ENCODE measurements around the gene M1AP. TPM values are rescaled to one million over a fixed set of nuclear protein-coding genes. Genes with fewer than 3 reads are reported as not detected.

M1AP gene
- total RNA-seq = not detected

- ATAC-seq (replicated peaks in 1 of 2) (peak; percentile 43 to 58), DNase-seq (peak in 1 of 2 donors; percentile 32)
- H3K27me3 Mint-ChIP-seq (ENCODE audit: low read depth) = peaks cover 42% of the 10 kb centered on the region
- H3K4me3 Mint-ChIP-seq = peak within 1 kb of the TSS; percentile 27 to 41
- H3K27ac Mint-ChIP-seq = no peak within 1 kb of the TSS
- peaks cover 0 to 1% of the 10 kb centered on the region in 2 donors for H3K9me3 Mint-ChIP-seq
- H3K36me3 Mint-ChIP-seq (ENCODE audit: insufficient read depth in 2 of 2) = peaks cover 0 to 2% of the 10 kb centered on the region in 2 donors
- peaks cover 5% of the 10 kb centered on the region for H3K4me1 Mint-ChIP-seq (ENCODE audit: low read depth)
Observed at GRCh38 chr2:74648009-74648443, at the start of gene M1AP. TSS of gene M1AP (minus strand) at chr2:74648330. CDS start at chr2:74640275, 8,055 bp downstream.

GRCh38 chr2:74696829-74697228, 48.7 kb upstream of the M1AP start:
- Mint-ChIP-seq H3K4me1 (ENCODE audit: low read depth) (no peaks in the 10 kb centered on the region), H3K36me3 (ENCODE audit: insufficient read depth in 2 of 2) (no peaks in the 10 kb centered on the region), H3K4me3 (no peak overlapping the region), H3K9me3 (no peaks in the 10 kb centered on the region), H3K27me3 (ENCODE audit: low read depth) (no peaks in the 10 kb centered on the region), H3K27ac (no peak overlapping the region)
- no peak for DNase-seq
- no peak for ATAC-seq (replicated peaks in 1 of 2)

- Mint-ChIP-seq H3K36me3 (ENCODE audit: insufficient read depth in 2 of 2) (no peaks in the 10 kb centered on the region), H3K4me1 (ENCODE audit: low read depth) (no peaks in the 10 kb centered on the region), H3K4me3 (no peak overlapping the region), H3K27ac (no peak overlapping the region), H3K9me3 (no peaks in the 10 kb centered on the region), H3K27me3 (ENCODE audit: low read depth) (no peaks in the 10 kb centered on the region)
- ATAC-seq (replicated peaks in 1 of 2) (no peak), DNase-seq (no peak)
Observed at GRCh38 chr2:74695663-74696062, 47.5 kb upstream of the M1AP start.

- Mint-ChIP-seq H3K27me3 (ENCODE audit: low read depth) (no peaks in the 10 kb centered on the region), H3K27ac (no peak overlapping the region), H3K4me1 (ENCODE audit: low read depth) (no peaks in the 10 kb centered on the region), H3K4me3 (no peak overlapping the region), H3K9me3 (no peaks in the 10 kb centered on the region), H3K36me3 (ENCODE audit: insufficient read depth in 2 of 2) (no peaks in the 10 kb centered on the region)
- no peak for ATAC-seq (replicated peaks in 1 of 2)
- DNase-seq = no peak
Observed at GRCh38 chr2:74694281-74694680, 46.2 kb upstream of the M1AP start.

- no peak overlapping the region for H3K4me3 Mint-ChIP-seq
- H3K27ac Mint-ChIP-seq = no peak overlapping the region
- no peak for DNase-seq
- no peak for ATAC-seq (replicated peaks in 1 of 2)
- H3K4me1 Mint-ChIP-seq (ENCODE audit: low read depth) = no peaks in the 10 kb centered on the region
- H3K36me3 Mint-ChIP-seq (ENCODE audit: insufficient read depth in 2 of 2) = no peaks in the 10 kb centered on the region
- H3K27me3 Mint-ChIP-seq (ENCODE audit: low read depth) = no peaks in the 10 kb centered on the region
- H3K9me3 Mint-ChIP-seq = no peaks in the 10 kb centered on the region
Observed at GRCh38 chr2:74693668-74694067, 45.5 kb upstream of the M1AP start.

- H3K4me1 Mint-ChIP-seq (ENCODE audit: low read depth) = no peaks in the 10 kb centered on the region
- H3K9me3 Mint-ChIP-seq = no peaks in the 10 kb centered on the region
- no peak overlapping the region for H3K27ac Mint-ChIP-seq
- ATAC-seq (replicated peaks in 1 of 2) = no peak
- no peak for DNase-seq
- no peaks in the 10 kb centered on the region for H3K36me3 Mint-ChIP-seq (ENCODE audit: insufficient read depth in 2 of 2)
- no peak overlapping the region for H3K4me3 Mint-ChIP-seq
- no peaks in the 10 kb centered on the region for H3K27me3 Mint-ChIP-seq (ENCODE audit: low read depth)
Observed at GRCh38 chr2:74693213-74693612, 45.1 kb upstream of the M1AP start.

- Mint-ChIP-seq H3K27ac (no peak overlapping the region), H3K36me3 (ENCODE audit: insufficient read depth in 2 of 2) (no peaks in the 10 kb centered on the region), H3K27me3 (ENCODE audit: low read depth) (no peaks in the 10 kb centered on the region), H3K9me3 (no peaks in the 10 kb centered on the region), H3K4me3 (no peak overlapping the region), H3K4me1 (ENCODE audit: low read depth) (no peaks in the 10 kb centered on the region)
- ATAC-seq (replicated peaks in 1 of 2) (no peak), DNase-seq (no peak)
Observed at GRCh38 chr2:74691929-74692328, 43.8 kb upstream of the M1AP start.

GRCh38 chr2:74690571-74690970, 42.4 kb upstream of the M1AP start:
- Mint-ChIP-seq H3K27me3 (ENCODE audit: low read depth) (no peaks in the 10 kb centered on the region), H3K4me3 (no peak overlapping the region), H3K27ac (no peak overlapping the region), H3K36me3 (ENCODE audit: insufficient read depth in 2 of 2) (no peaks in the 10 kb centered on the region), H3K9me3 (no peaks in the 10 kb centered on the region), H3K4me1 (ENCODE audit: low read depth) (no peaks in the 10 kb centered on the region)
- ATAC-seq (replicated peaks in 1 of 2) (peak; percentile 67 to 70), DNase-seq (peak; percentile 14 to 19)

GRCh38 chr2:74689671-74690070, 41.5 kb upstream of the M1AP start:
- DNase-seq (no peak), ATAC-seq (replicated peaks in 1 of 2) (no peak)
- H3K27me3 Mint-ChIP-seq (ENCODE audit: low read depth) = no peaks in the 10 kb centered on the region
- no peak overlapping the region for H3K27ac Mint-ChIP-seq
- no peaks in the 10 kb centered on the region for H3K9me3 Mint-ChIP-seq
- no peaks in the 10 kb centered on the region for H3K36me3 Mint-ChIP-seq (ENCODE audit: insufficient read depth in 2 of 2)
- H3K4me3 Mint-ChIP-seq = no peak overlapping the region
- no peaks in the 10 kb centered on the region for H3K4me1 Mint-ChIP-seq (ENCODE audit: low read depth)

GRCh38 chr2:74688881-74689280, 40.8 kb upstream of the M1AP start:
- Mint-ChIP-seq H3K27me3 (ENCODE audit: low read depth) (no peaks in the 10 kb centered on the region), H3K4me1 (ENCODE audit: low read depth) (no peaks in the 10 kb centered on the region), H3K9me3 (no peaks in the 10 kb centered on the region), H3K4me3 (no peak overlapping the region), H3K27ac (no peak overlapping the region), H3K36me3 (ENCODE audit: insufficient read depth in 2 of 2) (no peaks in the 10 kb centered on the region)
- no peak for DNase-seq
- no peak for ATAC-seq (replicated peaks in 1 of 2)

- no peak for DNase-seq
- Mint-ChIP-seq H3K9me3 (no peaks in the 10 kb centered on the region), H3K27me3 (ENCODE audit: low read depth) (no peaks in the 10 kb centered on the region), H3K4me1 (ENCODE audit: low read depth) (no peaks in the 10 kb centered on the region), H3K4me3 (no peak overlapping the region), H3K27ac (no peak overlapping the region), H3K36me3 (ENCODE audit: insufficient read depth in 2 of 2) (no peaks in the 10 kb centered on the region)
- ATAC-seq (replicated peaks in 1 of 2) = no peak
Observed at GRCh38 chr2:74685408-74685807, 37.3 kb upstream of the M1AP start.

- ATAC-seq (replicated peaks in 1 of 2) (no peak), DNase-seq (no peak)
- no peaks in the 10 kb centered on the region for H3K9me3 Mint-ChIP-seq
- no peaks in the 10 kb centered on the region for H3K27me3 Mint-ChIP-seq (ENCODE audit: low read depth)
- H3K4me3 Mint-ChIP-seq = no peak overlapping the region
- H3K4me1 Mint-ChIP-seq (ENCODE audit: low read depth) = no peaks in the 10 kb centered on the region
- no peaks in the 10 kb centered on the region for H3K36me3 Mint-ChIP-seq (ENCODE audit: insufficient read depth in 2 of 2)
- H3K27ac Mint-ChIP-seq = no peak overlapping the region
Observed at GRCh38 chr2:74682501-74682900, 34.4 kb upstream of the M1AP start.

- no peak for DNase-seq
- Mint-ChIP-seq H3K4me1 (ENCODE audit: low read depth) (no peaks in the 10 kb centered on the region), H3K27ac (no peak overlapping the region)
Observed at GRCh38 chr2:74679615-74680014, 31.5 kb upstream of the M1AP start.

GRCh38 chr2:74676331-74676730, 28.2 kb upstream of the M1AP start:
- Mint-ChIP-seq H3K27me3 (ENCODE audit: low read depth) (no peaks in the 10 kb centered on the region), H3K4me1 (ENCODE audit: low read depth) (no peaks in the 10 kb centered on the region), H3K4me3 (no peak overlapping the region), H3K9me3 (no peaks in the 10 kb centered on the region), H3K36me3 (ENCODE audit: insufficient read depth in 2 of 2) (peaks cover 2% of the 10 kb centered on the region in 2 donors), H3K27ac (no peak overlapping the region)
- ATAC-seq (replicated peaks in 1 of 2) = no peak
- no peak for DNase-seq

More at GRCh38 chr2:74679615-74680014, 31.5 kb upstream of the M1AP start:
- Mint-ChIP-seq H3K4me3 (no peak overlapping the region), H3K36me3 (ENCODE audit: insufficient read depth in 2 of 2) (peaks cover 2% of the 10 kb centered on the region in 2 donors), H3K9me3 (no peaks in the 10 kb centered on the region), H3K27me3 (ENCODE audit: low read depth) (no peaks in the 10 kb centered on the region)
- ATAC-seq (replicated peaks in 1 of 2) = no peak

Measured in activated T-cell treated with anti-CD3 and anti-CD28 coated beads, Interleukin-2, amount 50 U/mL, for 72 hours (primary cell).